Measurements from ENCODE around the gene PPOX.

DNA sequence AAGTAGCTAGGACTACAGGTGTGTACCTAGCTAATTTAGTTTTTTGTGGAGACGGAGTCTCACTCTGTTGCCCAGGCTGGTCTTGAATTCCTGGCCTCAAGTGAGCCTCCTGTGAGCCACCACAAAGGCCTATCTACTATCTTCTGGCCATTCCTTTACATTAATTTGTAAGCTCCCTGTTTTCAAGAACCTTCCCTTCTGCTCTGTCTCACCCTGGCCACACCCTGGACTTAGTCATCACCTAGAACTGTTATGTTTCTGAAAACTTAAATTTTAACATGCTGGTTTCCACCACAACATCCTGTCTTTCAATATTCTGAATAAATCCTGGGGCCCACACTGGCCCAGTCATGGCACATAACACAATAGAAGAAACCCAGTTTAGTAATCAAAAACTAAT is 16.0 kb downstream of the PPOX start:
- TF ChIP-seq, protein P1, sequence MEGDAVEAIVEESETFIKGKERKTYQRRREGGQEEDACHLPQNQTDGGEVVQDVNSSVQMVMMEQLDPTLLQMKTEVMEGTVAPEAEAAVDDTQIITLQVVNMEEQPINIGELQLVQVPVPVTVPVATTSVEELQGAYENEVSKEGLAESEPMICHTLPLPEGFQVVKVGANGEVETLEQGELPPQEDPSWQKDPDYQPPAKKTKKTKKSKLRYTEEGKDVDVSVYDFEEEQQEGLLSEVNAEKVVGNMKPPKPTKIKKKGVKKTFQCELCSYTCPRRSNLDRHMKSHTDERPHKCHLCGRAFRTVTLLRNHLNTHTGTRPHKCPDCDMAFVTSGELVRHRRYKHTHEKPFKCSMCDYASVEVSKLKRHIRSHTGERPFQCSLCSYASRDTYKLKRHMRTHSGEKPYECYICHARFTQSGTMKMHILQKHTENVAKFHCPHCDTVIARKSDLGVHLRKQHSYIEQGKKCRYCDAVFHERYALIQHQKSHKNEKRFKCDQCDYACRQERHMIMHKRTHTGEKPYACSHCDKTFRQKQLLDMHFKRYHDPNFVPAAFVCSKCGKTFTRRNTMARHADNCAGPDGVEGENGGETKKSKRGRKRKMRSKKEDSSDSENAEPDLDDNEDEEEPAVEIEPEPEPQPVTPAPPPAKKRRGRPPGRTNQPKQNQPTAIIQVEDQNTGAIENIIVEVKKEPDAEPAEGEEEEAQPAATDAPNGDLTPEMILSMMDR (IDR thresholded peaks at IDR 0.05): no peak
- TF ChIP-seq POLR2A (IDR thresholded peaks at IDR 0.05) (no peak), EP300 (IDR thresholded peaks at IDR 0.05) (no peak)

Measured in ovary (tissue), 3 donors.